NT2/D1 (cell line): ENCODE results near the gene C3.

ENCODE experiments used
- DNase-seq: peaks from one replicate; pipeline ENCODE4 v3.0.0-alpha.2; 2011; ENCODE audit warnings: low read depth, low spot score
- H3K27me3 ChIP-seq: 2 replicates; pipeline ENCODE4 v1.6.0; 2011; ENCODE audit warnings: mild to moderate bottlenecking; ENCODE audit not compliant: insufficient read length, insufficient read depth
- H3K36me3 ChIP-seq: 2 replicates; pipeline ENCODE4 v1.6.1; 2011; ENCODE audit warnings: mild to moderate bottlenecking, low read length, mixed read lengths; ENCODE audit not compliant: insufficient read depth, insufficient read length
- H3K4me1 ChIP-seq: 2 replicates; pipeline ENCODE4 v1.5.1; 2011; ENCODE audit not compliant: insufficient read depth, insufficient read length
- H3K4me3 ChIP-seq: 2 replicates; pipeline ENCODE4 v1.5.1; 2011; ENCODE audit warnings: low read depth; ENCODE audit not compliant: insufficient read length
- H3K9ac ChIP-seq: 2 replicates; pipeline ENCODE4 v1.6.0; 2011; ENCODE audit warnings: low read depth; ENCODE audit not compliant: insufficient read length
- H3K9me3 ChIP-seq: 2 replicates; pipeline ENCODE4 v1.5.1; 2011; ENCODE audit warnings: mild to moderate bottlenecking, low read length; ENCODE audit not compliant: insufficient read depth
- SUZ12 ChIP-seq: IDR thresholded peaks from 2 replicates; pipeline ENCODE4 v1.6.1; 2011; ENCODE audit not compliant: insufficient read length, insufficient read depth; ENCODE audit errors: extremely low read depth
- YY1 ChIP-seq: IDR thresholded peaks from 2 replicates; pipeline ENCODE4 v1.6.1; 2011; ENCODE audit not compliant: insufficient read length, insufficient read depth
- ZNF274 ChIP-seq: IDR thresholded peaks from 2 replicates; pipeline ENCODE4 v1.6.1; 2011; ENCODE audit warnings: mild to moderate bottlenecking, low read depth, low read length

Gene C3

DNA sequence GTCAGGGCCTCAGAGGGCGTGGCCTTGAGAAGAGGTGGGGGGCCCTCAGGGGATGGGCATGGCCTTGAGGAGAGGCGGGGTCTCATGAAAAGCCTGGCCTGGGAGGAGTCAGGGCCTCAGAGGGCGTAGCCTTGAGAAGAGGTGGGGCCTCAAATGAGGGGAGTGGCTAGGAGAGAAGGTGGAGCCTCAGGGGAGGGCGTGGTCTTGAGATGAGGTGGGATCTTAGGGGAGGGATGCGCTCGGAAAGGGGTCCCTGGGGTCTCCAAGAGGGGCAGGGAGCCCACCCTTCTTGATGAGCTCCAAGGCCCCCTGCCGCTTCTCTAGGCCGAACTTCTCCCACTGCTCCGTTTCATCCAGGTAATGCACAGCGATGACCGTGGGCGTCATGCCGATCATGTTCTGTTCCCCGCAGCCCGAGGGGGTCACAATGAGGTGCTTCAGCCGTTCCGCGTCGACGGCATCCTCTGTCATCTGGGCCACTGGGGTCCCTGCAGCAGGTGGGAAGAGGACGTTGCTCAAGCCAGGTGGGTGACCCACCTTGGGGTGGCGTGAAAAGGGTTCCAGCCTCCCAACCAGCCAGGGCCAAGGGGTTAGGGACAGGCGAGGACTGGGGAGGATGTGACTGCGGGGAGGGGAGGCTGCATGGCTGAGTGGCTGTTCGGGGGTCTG, 26.2 kb downstream of the C3 start:
- Histone ChIP-seq H3K36me3 (peaks cover 7% of the 10 kb centered on the region), H3K4me1 (peaks cover 8% of the 10 kb centered on the region), H3K27me3 (no peaks in the 10 kb centered on the region), H3K9ac (no peak overlapping the region), H3K4me3 (no peak overlapping the region), H3K9me3 (peaks cover 1% of the 10 kb centered on the region; the same call in 1 of the 2 replicates)
- TF ChIP-seq YY1 = no peak
- no peak for TF ChIP-seq SUZ12
- no peak for DNase-seq

DNA sequence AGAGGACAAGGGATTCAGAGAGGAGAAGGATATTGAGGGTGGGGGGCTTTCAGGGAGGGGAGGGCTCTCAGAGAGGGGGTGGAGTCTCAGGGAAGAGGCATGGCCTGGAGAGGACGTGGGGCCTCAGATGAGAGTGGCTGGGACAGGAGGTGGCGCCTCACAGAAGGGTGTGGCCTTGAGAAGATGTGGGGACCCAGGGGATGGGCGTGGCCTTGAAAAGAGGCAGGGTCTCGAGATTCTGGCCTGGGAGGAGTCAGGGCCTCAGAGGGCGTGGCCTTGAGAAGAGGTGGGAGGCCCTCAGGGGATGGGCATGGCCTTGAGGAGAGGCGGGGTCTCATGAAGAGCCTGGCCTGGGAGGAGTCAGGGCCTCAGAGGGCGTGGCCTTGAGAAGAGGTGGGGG, 26.8 kb downstream of the C3 start:
- DNase-seq = no peak

DNA sequence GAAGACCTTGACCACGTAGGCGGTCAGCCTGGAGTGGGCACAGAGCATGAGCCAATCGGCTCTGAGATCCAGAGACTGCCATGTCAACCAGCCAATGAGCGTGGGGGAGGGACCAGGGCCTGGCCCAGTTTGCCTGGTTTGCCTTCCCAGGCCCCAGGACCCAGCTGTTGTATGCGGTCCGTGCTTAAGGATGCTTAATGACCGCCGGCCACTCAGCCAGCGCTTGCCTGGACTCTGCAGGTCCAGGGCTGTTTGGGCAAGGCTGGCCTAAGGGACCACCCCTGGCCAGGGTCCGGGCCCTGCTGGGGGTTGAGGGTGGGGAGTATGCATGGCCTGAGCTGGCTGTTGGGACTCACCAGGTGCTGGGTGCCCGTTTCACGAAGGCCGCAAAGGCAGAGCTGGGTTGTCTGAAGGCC, 27.4 kb downstream of the C3 start:
- TF ChIP-seq ZNF274 (no peak), SUZ12 (no peak), YY1 (no peak)
- Histone ChIP-seq H3K4me3 (peak overlapping the region; percentile 3), H3K9me3 (no peaks in the 10 kb centered on the region; the same call in 1 of the 2 replicates), H3K9ac (no peak overlapping the region), H3K36me3 (peaks cover 7% of the 10 kb centered on the region), H3K27me3 (no peaks in the 10 kb centered on the region), H3K4me1 (peaks cover 8% of the 10 kb centered on the region)
- DNase-seq = no peak

More for the DNA sequence above, 26.8 kb downstream of the C3 start:
- TF ChIP-seq SUZ12 (no peak), ZNF274 (no peak), YY1 (no peak)
- Histone ChIP-seq H3K36me3 (peaks cover 7% of the 10 kb centered on the region), H3K9me3 (no peaks in the 10 kb centered on the region; the same call in 1 of the 2 replicates), H3K9ac (no peak overlapping the region), H3K4me1 (peaks cover 8% of the 10 kb centered on the region), H3K27me3 (no peaks in the 10 kb centered on the region), H3K4me3 (no peak overlapping the region)

GRCh38 chr19:6692027-6692426, 28.4 kb downstream of the C3 start:
- no peaks in the 10 kb centered on the region; the same call in 1 of the 2 replicates for H3K9me3 ChIP-seq
- TF ChIP-seq ZNF274 (no peak), YY1 (no peak), SUZ12 (no peak)
- no peak overlapping the region for H3K9ac ChIP-seq
- peaks cover 4% of the 10 kb centered on the region for H3K36me3 ChIP-seq
- no peaks in the 10 kb centered on the region for H3K27me3 ChIP-seq
- H3K4me1 ChIP-seq = peaks cover 8% of the 10 kb centered on the region
- no peak for DNase-seq
- H3K4me3 ChIP-seq = no peak overlapping the region

GRCh38 chr19:6691342-6691741, 29.1 kb downstream of the C3 start:
- Histone ChIP-seq H3K27me3 (no peaks in the 10 kb centered on the region), H3K4me1 (peaks cover 8% of the 10 kb centered on the region), H3K36me3 (peaks cover 4% of the 10 kb centered on the region), H3K9ac (no peak overlapping the region), H3K9me3 (no peaks in the 10 kb centered on the region; the same call in 1 of the 2 replicates), H3K4me3 (no peak overlapping the region)
- TF ChIP-seq SUZ12 (no peak), YY1 (no peak), ZNF274 (no peak)
- DNase-seq = no peak

DNA sequence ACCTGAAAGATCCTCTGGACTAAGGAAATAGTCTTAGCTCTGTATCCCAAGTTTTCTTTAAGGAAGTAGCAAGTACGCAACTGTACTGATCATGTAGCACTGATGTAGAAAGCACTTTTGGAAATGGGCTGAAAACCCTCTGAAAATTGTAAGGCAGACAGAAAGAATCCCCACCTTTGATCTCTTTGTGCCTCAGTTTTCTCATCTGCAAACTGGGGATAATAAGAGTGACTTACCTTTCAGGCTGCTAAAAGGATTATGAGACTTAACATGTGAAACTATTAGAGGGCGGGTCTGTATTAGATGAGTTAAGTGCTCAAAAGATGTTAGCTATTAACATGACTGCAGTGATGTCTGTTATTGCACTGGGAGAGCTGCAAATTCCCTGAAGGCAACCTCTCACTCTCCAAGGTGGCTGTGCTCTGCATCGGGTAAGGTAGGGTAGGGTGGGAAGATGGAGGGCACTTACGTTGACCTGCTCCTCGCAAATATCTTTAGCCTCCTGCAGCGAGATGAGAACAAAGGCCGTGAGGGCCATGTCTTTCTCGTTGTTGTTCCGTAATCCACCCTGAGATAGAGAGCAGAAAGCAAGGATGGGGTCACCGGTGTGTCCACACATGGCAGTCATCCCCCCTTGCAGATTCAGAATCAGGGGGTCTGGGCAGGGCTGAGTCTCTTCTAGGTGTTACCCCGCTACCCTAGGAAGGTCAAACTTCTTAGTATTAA, 30.1 kb downstream of the C3 start:
- Histone ChIP-seq H3K36me3 (peaks cover 4% of the 10 kb centered on the region), H3K9ac (no peak overlapping the region), H3K9me3 (no peaks in the 10 kb centered on the region; the same call in 1 of the 2 replicates), H3K27me3 (no peaks in the 10 kb centered on the region), H3K4me3 (no peak overlapping the region), H3K4me1 (peaks cover 8% of the 10 kb centered on the region)
- TF ChIP-seq YY1 (no peak), ZNF274 (no peak), SUZ12 (no peak)
- no peak for DNase-seq

DNA sequence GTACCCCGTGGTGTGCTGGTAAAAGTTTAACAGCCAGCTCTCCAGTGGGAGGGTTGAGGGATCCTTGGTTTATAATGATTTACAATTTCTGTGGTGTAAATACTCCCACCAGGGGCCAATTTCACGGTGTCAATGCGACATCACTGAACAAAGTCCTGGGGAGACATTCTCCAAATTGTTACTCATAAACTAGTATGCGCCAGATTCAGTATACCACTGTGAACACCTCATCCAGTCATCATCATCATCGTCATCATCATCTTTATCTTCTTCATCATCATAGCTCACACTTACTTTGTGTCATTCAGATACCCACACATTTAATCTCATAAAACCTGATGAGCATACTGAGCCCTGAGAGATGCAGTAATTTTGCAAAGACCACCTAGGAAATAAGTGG, 33.3 kb downstream of the C3 start:
- no peak for DNase-seq
- Histone ChIP-seq H3K4me1 (peaks cover 6% of the 10 kb centered on the region), H3K9ac (no peak overlapping the region), H3K9me3 (no peaks in the 10 kb centered on the region), H3K4me3 (no peak overlapping the region), H3K27me3 (no peaks in the 10 kb centered on the region), H3K36me3 (no peaks in the 10 kb centered on the region)
- TF ChIP-seq SUZ12 (no peak), YY1 (no peak), ZNF274 (no peak)
